Testis (tissue), 3 donors: ENCODE results near the gene PRKG1. TPM values are rescaled to one million over a fixed set of nuclear protein-coding genes. Genes with fewer than 3 reads are reported as not detected.

Source experiments
- DNase-seq: peaks from one replicate; pipeline ENCODE4 v3.0.0-alpha.2; 2019
- H3K27ac ChIP-seq, 2 donors: fragments of 200-600 bp; sonication (generic); one replicate each; pipeline ENCODE4 v1.5.1; 2019
- H3K27me3 ChIP-seq: fragments of 200-600 bp; sonication (generic); one replicate; pipeline ENCODE4 v1.5.1; 2019
- H3K36me3 ChIP-seq: fragments of 200-600 bp; sonication (generic); one replicate; pipeline ENCODE4 v1.5.1; 2017; ENCODE audit warnings: low read depth; ENCODE audit errors: missing control alignments
- H3K4me1 ChIP-seq: fragments of 200-600 bp; sonication (generic); one replicate; pipeline ENCODE4 v1.5.1; 2019
- H3K4me3 ChIP-seq, 2 donors: fragments of 200-600 bp; sonication (generic); one replicate each; pipeline ENCODE4 v1.5.1; 2017 to 2019
- H3K9me3 ChIP-seq: fragments of 200-600 bp; sonication (generic); one replicate; pipeline ENCODE4 v1.5.1; 2017
- CTCF ChIP-seq, 3 experiments: fragments of 450-650 bp in 2 of 3; fragments of 200-600 bp in 1 of 3; sonication (generic) in 1 of 3; IDR thresholded peaks; one replicate each; pipeline ENCODE4 v1.5.1; 2016 to 2019; ENCODE audit warnings: antibody characterized with exemption in 3 of 3, mild to moderate bottlenecking in 2 of 3, moderate library complexity in 1 of 3
- POLR2A ChIP-seq: fragments of 450-650 bp; IDR thresholded peaks from one replicate; pipeline ENCODE4 v1.6.1; 2017; ENCODE audit warnings: antibody characterized with exemption, mild to moderate bottlenecking, moderate library complexity
- WGBS, 2 donors: methylation state at CpG; one replicate each; pipeline ENCODE4 v1.1.5; 2018; 5-methylcytosine and 5-hydroxymethylcytosine counted together
- intact Hi-C: fragments of 100-400 bp; cut with DNase I; formaldehyde crosslinking; loops from one replicate; pipeline ENCODE4 v1.15.1; 2023; ENCODE audit warnings: low total_unique reads
- polyA plus RNA-seq: library from polyadenylated mRNA; stranded (reverse); fragments of 350-450 nt; fragmentation: Illumina TruSeq; extraction: RNeasy Lipid Tissue Mini Kit (QIAGEN cat#74804); gene quantifications from one replicate; pipeline ENCODE4 v1.2.3, GENCODE V29; 2014; ENCODE audit warnings: low read depth, low replicate concordance; ENCODE audit not compliant: insufficient read depth
- total RNA-seq, 2 donors: library from RNA; depleted of rRNA; stranded (reverse); fragments of >200 nt; gene quantifications; one replicate each; pipeline ENCODE4 v1.2.3, GENCODE V29; 2016

The PRKG1 gene
- total and polyA plus RNA-seq, 3 donors from 2014 or later: 6.3 to 15.3 (median 12.5) TPM

DNA sequence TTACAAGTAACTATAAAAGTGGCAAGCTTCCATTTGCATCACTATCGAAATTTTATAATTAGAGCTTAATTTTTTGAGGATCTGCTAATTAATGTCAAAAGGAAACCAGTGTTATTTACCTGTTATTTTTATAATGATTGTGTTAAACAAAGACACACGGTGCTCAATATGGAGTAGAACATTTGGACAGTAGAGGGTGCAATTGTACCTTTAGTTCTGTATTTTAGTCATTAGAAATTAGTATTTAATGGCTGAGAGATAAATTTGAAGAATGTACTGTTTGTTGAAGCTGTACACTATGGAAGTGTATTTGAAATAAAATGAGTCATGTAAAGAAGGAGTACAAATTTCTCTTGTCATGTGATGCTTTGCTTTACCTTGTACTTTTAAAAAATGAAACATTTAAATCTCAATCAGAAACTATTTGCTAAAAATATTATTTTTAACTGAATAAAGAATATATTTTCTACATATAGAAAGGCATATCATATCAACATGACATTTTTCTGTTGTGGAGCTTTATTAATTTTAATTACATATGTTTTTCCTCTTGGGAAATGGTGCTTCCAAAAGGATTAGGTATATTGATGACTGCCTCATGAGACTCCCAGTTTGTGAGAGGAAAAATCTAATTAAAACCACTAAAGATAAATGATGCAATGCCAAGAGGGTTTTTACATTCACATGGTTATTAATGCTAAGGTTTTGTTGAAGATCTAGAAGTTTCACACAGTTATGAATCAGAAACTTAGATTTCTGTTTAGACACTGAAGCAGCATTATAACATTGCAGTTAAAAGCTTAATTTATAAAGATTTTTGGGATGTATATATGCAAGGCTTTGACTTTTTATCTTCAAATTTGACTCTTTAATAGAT lies 10.4 kb upstream of the PRKG1 start:
- 22 to 27% methylated on average over 2 of the region's 2 CpGs for WGBS, 2 donors
- no peaks in the 10 kb centered on the region for H3K9me3 ChIP-seq
- H3K4me1 ChIP-seq: no peaks in the 10 kb centered on the region
- H3K36me3 ChIP-seq: no peaks in the 10 kb centered on the region
- H3K4me3 ChIP-seq: no peak overlapping the region
- no peak for DNase-seq
- intact Hi-C loops: no loop called here
- TF ChIP-seq CTCF (IDR thresholded peaks at IDR 0.05) (peak in 2 of 3 experiments; percentile 17 to 49), POLR2A (no peak)
- no peak overlapping the region for H3K27ac ChIP-seq
- H3K27me3 ChIP-seq: no peaks in the 10 kb centered on the region

DNA sequence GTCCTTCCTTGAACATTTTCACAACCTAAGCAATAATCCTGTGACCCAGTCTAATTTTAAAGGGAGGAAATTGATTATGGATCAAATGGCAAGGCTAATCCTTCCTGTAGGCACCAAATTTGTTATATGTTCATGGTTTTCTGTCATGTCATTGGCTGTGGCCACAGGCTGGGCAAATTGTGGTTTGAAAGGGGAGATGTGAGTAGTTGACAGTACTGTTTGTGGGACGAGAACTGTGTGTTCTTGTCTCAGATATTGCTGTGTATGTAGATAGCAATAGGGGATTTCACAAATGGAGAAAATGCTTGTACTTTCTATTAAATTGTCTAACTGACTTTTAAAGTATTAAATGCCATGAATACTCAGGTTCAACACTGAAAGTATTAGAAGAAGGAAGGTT lies 8.1 kb upstream of the PRKG1 start:
- TF ChIP-seq CTCF (IDR thresholded peaks at IDR 0.05) (no peak), POLR2A (no peak)
- no peaks in the 10 kb centered on the region for H3K27me3 ChIP-seq
- H3K4me1 ChIP-seq: no peaks in the 10 kb centered on the region
- WGBS, 2 donors: 50 to 53% methylated on average over 1 of the region's 1 CpG
- intact Hi-C loops: no loop called here
- H3K4me3 ChIP-seq: no peak overlapping the region
- DNase-seq: no peak
- no peaks in the 10 kb centered on the region for H3K36me3 ChIP-seq
- H3K9me3 ChIP-seq: no peaks in the 10 kb centered on the region
- H3K27ac ChIP-seq: no peak overlapping the region

- no peak for DNase-seq
- H3K36me3 ChIP-seq: no peaks in the 10 kb centered on the region
- H3K27me3 ChIP-seq: no peaks in the 10 kb centered on the region
- H3K9me3 ChIP-seq: no peaks in the 10 kb centered on the region
- intact Hi-C loops: no loop called here
- TF ChIP-seq POLR2A (no peak), CTCF (IDR thresholded peaks at IDR 0.05) (no peak)
- H3K4me1 ChIP-seq: no peaks in the 10 kb centered on the region
- no peak overlapping the region for H3K4me3 ChIP-seq
- H3K27ac ChIP-seq: no peak overlapping the region
Measured at GRCh38 chr10:51072210-51072609, 2.1 kb upstream of the PRKG1 start.

DNA sequence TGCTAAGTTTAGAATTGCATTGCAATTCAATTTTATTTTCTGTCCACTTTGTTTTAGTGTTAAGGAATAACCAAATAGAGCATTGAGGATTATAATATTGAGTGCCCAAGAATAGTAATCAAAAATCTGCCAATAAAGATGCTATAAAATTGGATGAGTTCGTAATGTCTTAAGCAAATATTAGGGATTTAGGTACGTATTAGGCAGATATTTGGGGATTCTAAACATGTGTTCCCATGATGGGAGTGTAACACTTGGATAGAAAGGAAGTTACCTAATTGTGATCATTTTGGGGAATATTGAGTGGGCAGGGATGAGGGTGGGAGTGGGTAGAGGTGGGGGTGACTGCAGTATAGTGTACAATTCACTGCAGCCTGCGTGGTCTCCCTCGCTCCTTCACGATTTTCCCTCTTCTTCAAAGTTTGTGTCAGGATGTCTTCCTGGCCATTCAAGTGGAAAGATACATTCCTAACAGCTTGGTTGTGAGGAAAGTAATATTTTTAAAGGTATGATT lies 1.3 kb upstream of the PRKG1 start:
- no peaks in the 10 kb centered on the region for H3K4me1 ChIP-seq
- H3K36me3 ChIP-seq: no peaks in the 10 kb centered on the region
- TF ChIP-seq CTCF (IDR thresholded peaks at IDR 0.05): no peak
- TF ChIP-seq POLR2A: no peak
- intact Hi-C loops: no loop called here
- H3K4me3 ChIP-seq: peak overlapping the region; percentile 71 to 72
- no peaks in the 10 kb centered on the region for H3K9me3 ChIP-seq
- H3K27ac ChIP-seq: peak overlapping the region; percentile 79 to 93
- no peaks in the 10 kb centered on the region for H3K27me3 ChIP-seq
- DNase-seq: no peak
- WGBS, 2 donors: 53 to 55% methylated on average over 5 of the region's 5 CpGs
